Endothelial cell of umbilical vein (primary cell): ENCODE results near the gene EDRF1.

ENCODE experiments used
- GATA2 ChIP-seq: IDR thresholded peaks from 2 replicates; pipeline ENCODE4 v1.7.0; 2011; ENCODE audit warnings: low read depth, mild to moderate bottlenecking, moderate library complexity, mixed read lengths, low read length; ENCODE audit not compliant: insufficient read length, insufficient read depth
- JUN ChIP-seq: IDR thresholded peaks from 2 replicates; pipeline ENCODE4 v1.6.1; 2011; ENCODE audit warnings: borderline replicate concordance, low read depth; ENCODE audit not compliant: insufficient read length, insufficient read depth
- POLR2A ChIP-seq: IDR thresholded peaks from 2 replicates; pipeline ENCODE4 v1.6.1; 2012; ENCODE audit warnings: low read depth, mild to moderate bottlenecking, control low read depth, low read length
- POLR2AphosphoS5 ChIP-seq: IDR thresholded peaks from 2 replicates; pipeline ENCODE4 v1.6.1; 2012; ENCODE audit warnings: low read depth, mild to moderate bottlenecking, control low read depth, low read length, moderate library complexity; ENCODE audit not compliant: insufficient read depth
- TF ChIP-seq, protein P1 (sequence below): IDR thresholded peaks from 2 replicates; pipeline ENCODE4 v1.6.1; 2011; ENCODE audit not compliant: insufficient read depth, insufficient read length
- TF ChIP-seq, protein P2 (sequence below), 2 donors: IDR thresholded peaks; 1 replicate in 1 of 2; 2 replicates in 1 of 2; pipeline ENCODE4 v1.5.1; 2011; ENCODE audit warnings: low read length in 2 of 2, mild to moderate bottlenecking in 2 of 2, moderate library complexity in 2 of 2, control low read depth in 1 of 2, inconsistent platforms in 1 of 2, low read depth in 1 of 2; ENCODE audit not compliant: insufficient read depth in 1 of 2; ENCODE audit errors: extremely low read depth in 1 of 2

DNA sequence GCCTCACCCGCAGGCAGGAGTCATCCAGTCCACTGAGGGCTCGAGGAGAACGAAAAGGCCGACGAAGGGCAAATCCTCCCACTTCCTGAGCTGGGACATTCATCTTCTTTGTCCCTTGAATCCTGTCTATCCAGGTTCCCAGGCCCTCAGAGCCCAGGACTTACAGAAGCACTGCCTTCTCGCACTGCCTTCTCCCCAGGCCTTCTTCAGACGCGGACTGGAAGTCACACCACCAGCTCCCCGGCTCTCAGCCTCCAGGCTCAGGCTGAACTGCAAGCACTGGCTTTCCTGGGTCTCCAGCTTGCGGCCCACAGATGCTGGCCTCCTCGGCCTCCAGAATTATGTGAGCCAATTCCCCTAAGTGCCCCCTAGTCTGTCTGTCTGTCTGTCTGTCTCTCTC lies 62.5 kb downstream of the EDRF1 start:
- TF ChIP-seq, protein P1, sequence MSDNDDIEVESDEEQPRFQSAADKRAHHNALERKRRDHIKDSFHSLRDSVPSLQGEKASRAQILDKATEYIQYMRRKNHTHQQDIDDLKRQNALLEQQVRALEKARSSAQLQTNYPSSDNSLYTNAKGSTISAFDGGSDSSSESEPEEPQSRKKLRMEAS = no peak
- TF ChIP-seq, protein P2, sequence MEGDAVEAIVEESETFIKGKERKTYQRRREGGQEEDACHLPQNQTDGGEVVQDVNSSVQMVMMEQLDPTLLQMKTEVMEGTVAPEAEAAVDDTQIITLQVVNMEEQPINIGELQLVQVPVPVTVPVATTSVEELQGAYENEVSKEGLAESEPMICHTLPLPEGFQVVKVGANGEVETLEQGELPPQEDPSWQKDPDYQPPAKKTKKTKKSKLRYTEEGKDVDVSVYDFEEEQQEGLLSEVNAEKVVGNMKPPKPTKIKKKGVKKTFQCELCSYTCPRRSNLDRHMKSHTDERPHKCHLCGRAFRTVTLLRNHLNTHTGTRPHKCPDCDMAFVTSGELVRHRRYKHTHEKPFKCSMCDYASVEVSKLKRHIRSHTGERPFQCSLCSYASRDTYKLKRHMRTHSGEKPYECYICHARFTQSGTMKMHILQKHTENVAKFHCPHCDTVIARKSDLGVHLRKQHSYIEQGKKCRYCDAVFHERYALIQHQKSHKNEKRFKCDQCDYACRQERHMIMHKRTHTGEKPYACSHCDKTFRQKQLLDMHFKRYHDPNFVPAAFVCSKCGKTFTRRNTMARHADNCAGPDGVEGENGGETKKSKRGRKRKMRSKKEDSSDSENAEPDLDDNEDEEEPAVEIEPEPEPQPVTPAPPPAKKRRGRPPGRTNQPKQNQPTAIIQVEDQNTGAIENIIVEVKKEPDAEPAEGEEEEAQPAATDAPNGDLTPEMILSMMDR (IDR thresholded peaks at IDR 0.05; ENCODE audit: extremely low read depth in 1 of 2, insufficient read depth in 1 of 2, low read depth in 1 of 2, low read length in 2 of 2) = no peak
- TF ChIP-seq POLR2A = no peak
- no peak for TF ChIP-seq JUN
- no peak for TF ChIP-seq GATA2
- TF ChIP-seq POLR2AphosphoS5 = no peak
